NCI-H226 (cell line): ENCODE measurements around the gene ACYP1.
A peak's percentile ranks its signal among the peaks of the same experiment; 100 is the strongest.

Experiments used
- DNase-seq: peaks from one replicate; pipeline ENCODE4 v3.0.0-alpha.2; 2015

ACYP1 gene

GRCh38 chr14:75063491-75064204 lies at the start of gene ACYP1:
Gene ACYP1, minus strand, starts transcription at chr14:75064024. Its CDS starts 471 bp downstream, at chr14:75063553.
- DNase-seq, result peak; percentile 82

- no peak for DNase-seq
These were observed 46.1 kb upstream of the ACYP1 start for GRCh38 chr14:75109877-75110276.

DNA sequence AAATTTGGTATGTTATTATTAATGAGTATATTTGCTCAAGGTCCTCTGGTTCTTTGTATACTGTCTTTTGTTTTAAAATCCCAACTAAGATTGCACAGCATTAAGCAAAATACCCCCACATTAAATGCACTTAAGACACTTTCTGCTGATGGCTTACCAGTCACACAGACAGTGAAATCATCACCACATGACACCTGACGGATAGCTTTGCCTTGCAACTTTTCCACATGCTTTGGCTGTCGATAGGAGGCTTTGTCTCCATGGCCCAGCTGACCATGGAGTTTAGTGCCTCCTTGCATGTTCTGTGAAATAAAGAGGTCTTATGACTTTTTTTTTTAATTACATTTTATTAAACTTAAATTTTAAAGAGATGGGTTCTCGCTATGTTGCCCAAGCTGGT lies 43.4 kb upstream of the ACYP1 start:
- no peak for DNase-seq

- DNase-seq, result no peak
These were observed 37.7 kb upstream of the ACYP1 start for GRCh38 chr14:75101491-75101890.

DNA sequence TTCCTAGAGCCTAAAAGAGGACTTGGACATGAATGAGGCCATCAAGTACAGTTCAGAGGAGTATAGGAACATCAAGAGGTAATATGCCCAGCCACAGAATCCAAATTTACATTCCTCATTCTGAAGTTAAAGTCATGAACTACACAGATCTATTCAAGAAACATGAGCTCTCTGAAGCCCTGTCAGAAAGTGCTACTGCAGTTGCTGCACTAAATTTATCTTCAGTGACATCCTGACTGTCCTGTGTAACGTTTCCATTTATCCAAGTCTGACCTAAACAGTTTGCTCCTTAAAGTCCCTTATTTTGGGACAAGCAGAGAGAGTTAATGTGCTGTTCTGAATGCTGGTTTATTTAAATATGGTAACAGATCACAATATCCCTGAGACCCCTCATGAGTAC lies 34.9 kb upstream of the ACYP1 start:
- DNase-seq, result no peak

DNA sequence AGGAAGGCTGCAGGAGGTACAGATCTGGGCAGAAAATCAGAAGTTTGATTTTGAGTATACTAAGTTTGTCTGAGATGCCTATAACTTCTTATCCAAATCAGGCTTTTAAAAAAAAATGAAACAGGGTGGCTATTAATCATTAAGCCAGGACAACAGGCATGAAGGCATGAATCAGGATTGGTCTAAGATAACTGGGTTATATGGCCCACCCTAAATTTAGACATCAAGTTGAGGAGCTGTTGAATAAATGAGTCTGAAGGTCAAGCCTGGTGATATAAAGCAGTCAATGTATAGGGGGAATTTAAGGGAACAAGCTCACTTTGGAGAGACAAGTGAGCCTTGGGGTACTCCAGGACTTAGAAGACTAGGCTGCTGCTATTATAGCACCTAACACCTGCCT lies 34.4 kb upstream of the ACYP1 start:
- DNase-seq, result no peak

GRCh38 chr14:75096959-75097358 lies 33.1 kb upstream of the ACYP1 start:
- no peak for DNase-seq

GRCh38 chr14:75095690-75096089 lies 31.9 kb upstream of the ACYP1 start:
- DNase-seq, result no peak

GRCh38 chr14:75094896-75095295 lies 31.1 kb upstream of the ACYP1 start:
- DNase-seq, result no peak

DNA sequence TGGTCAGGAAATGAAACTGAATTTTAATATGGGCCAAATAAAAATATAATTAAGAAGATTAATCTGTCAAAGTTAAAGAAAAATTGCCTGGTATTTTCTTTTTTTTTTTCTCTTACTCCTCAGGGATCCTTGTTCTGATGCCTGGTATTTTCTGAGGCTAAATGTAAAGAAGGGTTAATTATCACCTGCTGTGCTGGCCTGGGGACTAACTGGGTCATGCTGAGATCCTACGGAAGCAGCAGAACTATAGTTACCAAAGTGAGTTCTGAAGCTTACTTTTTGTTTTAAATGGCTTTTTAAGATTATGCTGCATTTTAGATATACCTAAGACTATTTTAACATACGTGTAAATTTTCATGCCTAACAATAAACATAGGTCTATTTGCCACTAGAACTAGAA lies 28.9 kb upstream of the ACYP1 start:
- DNase-seq, result no peak

- DNase-seq, result no peak
These were observed 27.4 kb upstream of the ACYP1 start for GRCh38 chr14:75091251-75091650.

DNA sequence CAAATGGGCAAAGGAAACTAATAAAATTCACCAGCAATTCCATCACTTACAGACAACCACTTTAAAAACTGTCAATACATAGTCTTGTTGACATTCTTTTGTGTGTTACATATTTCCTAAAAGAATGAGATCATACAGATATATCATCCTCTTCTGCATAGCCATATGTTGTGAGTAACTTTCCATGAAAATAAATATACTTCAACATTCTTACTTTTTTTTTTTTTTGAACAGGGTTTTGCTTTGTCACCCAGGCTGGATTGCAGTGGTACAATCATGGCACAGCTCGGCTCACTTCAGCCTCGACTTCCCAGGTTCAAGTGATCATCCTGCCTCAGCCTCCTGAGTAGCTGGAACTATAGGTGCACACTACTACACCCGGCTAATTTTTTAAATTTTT lies 26.5 kb upstream of the ACYP1 start:
- DNase-seq, result no peak

DNA sequence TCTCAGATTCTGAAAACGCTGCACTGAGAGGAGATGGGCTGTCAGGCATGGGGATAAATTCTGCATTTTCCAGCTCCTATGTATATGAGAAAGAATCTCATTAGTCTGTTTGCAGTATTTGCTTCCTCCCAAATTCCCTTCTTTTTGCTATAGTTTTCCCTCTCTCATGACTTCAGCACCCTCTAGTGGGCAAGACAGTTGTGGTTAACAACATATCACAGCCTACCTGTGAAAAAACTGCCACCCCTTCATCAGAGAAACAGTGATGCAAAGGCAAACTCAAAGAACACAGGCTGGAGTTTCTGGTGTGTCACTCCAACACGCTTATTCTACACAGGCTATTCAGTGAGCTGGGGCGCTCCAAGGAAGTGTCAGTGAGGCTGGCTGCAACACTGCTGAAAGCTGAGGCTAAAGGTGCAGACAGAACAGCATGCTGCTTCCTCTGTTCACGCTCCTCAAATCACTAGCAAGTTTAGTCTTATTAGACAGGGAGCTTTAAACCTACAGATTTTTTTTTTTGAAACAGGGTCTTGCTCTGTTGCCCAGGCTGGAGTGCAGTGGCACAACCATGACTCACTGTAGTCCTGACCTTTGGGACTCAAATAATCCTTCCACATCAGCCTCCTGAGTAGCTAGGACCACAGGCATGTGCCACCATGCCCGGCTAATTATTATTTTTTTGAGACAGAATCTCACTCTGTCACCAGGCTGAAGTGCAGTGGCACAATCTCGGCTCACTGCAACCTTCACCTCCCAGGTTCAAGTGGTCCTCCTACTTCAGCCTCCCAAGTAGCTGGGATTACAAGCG lies 24.9 kb upstream of the ACYP1 start:
- DNase-seq, result peak; percentile 13

- no peak for DNase-seq
These were observed 24.3 kb upstream of the ACYP1 start for GRCh38 chr14:75088153-75088552.

GRCh38 chr14:75084513-75084912 lies 20.7 kb upstream of the ACYP1 start:
- no peak for DNase-seq

- no peak for DNase-seq
These were observed 19.4 kb upstream of the ACYP1 start for GRCh38 chr14:75083271-75083670.

DNA sequence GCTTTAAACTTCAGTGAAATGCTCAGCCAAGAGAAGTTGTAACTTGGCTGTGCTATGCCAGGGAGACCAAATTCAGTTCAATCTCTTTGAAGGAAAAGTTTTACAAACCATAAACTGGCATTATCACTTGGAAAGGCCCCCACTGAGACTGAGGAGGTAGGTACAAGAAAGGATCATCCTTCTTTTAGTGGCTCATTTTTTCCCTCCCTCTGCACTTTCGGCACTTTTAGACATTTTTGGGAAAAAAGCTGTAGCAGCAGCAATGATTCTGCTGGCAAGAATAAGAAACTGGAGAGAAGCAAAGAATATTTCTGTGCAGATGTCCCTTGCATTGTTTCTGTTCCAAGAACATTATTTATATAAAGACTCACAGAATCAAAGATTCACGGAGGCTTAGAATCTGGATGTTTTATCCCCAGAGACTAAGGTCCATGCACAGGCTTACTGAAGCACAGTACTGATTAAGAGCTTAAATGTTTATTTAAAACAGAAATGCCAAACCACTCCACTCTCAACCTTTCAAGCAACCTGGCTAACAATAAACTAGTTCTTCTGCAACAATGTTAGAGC lies 17.9 kb upstream of the ACYP1 start:
- no peak for DNase-seq

GRCh38 chr14:75079521-75079920 lies 15.7 kb upstream of the ACYP1 start:
- DNase-seq, result no peak

DNA sequence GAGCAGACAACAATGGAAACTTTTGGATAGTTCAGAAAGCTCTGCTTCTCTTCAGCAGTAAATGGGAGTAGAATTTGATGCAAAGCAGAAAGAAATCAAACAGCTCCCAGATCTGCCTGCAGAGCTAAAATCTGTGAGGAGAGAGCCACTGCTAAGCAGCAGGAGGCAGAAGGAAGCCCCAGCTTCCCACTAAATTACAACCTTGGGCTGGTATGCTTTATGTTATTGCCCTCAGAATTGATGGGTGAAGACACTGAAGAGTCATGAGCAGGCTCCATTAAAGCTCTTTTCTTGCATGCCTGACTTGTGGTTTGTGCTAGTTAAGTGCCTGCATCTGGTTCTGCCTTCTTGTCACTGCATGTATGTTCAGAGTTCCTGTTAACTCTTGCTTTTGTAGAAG lies 14.0 kb upstream of the ACYP1 start:
- no peak for DNase-seq

GRCh38 chr14:75070383-75070782 lies 6.6 kb upstream of the ACYP1 start:
- no peak for DNase-seq

GRCh38 chr14:75069811-75070145 lies 6.0 kb upstream of the ACYP1 start:
- no peak for DNase-seq

DNA sequence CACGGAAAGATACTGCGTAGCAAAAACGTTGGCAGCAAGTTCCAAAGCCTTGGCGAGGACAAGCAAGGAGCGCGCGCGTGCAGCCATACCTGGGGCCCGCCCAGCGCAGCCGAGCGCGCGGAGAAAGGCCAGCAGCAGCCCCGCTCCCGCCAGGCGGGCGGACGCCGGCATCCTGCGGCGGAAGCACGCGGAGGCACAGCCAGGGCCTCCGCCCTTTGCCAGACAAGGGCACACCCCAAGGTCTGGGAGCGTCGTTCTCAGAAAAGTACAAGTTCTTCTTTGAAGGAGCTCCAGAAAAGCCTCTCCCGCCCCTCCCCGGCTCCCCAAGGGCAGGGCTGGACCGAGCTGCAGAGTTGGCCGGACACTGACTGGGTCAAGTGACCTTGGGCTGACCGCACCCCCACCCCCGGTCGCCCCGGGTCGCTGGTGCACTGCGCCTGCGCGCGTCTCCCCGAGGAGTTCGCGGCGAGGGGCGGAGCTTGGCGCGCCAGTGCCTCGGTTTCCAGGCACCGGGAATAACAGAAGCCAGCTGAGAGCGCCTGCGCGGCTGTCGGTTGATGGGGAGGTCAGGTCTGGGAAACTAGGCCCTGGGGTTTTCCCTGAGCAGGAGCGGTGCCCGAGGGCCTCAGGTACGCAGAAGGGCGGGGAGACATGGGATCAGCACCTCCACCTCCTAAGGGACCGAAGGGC lies 5.4 kb upstream of the ACYP1 start, which contains the start of gene ZC2HC1C:
TSS of gene ZC2HC1C (plus strand) at position 521 of the 690 bp plus-strand sequence. CDS start 933 bp downstream, outside the sequence.
- peak; percentile 77 for DNase-seq
